SK-N-SH (cell line): ENCODE results near the gene BPIFB1. TPM values are rescaled to one million over a fixed set of nuclear protein-coding genes. Genes with fewer than 3 reads are reported as not detected.

ENCODE experiments used
- CTCF ChIA-PET: fragments of 300-600, 350-600 bp; formaldehyde crosslinking; extraction: SDS; loops from one replicate; lab custom pipeline; 2021; lab: Yijun Ruan, JAX
- POLR2A ChIA-PET: fragments of 350-600 bp; sonication (Branson Sonifier 250); formaldehyde crosslinking; extraction: SDS; loops from one replicate; lab custom pipeline; 2020; ENCODE audit warnings: antibody characterized with exemption, inconsistent platforms; lab: Yijun Ruan, JAX
- DNase-seq: peaks from one replicate; pipeline ENCODE4 v3.0.0; 2012
- H2AFZ ChIP-seq: fragments of 200-600 bp; sonication (generic); 2 replicates; pipeline ENCODE4 v1.8.1; 2016; ENCODE audit warnings: antibody characterized with exemption, mild to moderate bottlenecking, low read depth
- H3F3A ChIP-seq: fragments of 200-600 bp; sonication (generic); replicated peaks from 2 replicates; pipeline ENCODE3; 2016; ENCODE audit warnings: antibody characterized with exemption, mild to moderate bottlenecking; ENCODE audit not compliant: insufficient read depth
- H3K27ac ChIP-seq, 2 experiments: fragments of 200-500 bp in 1 of 2; fragments of 200-600 bp in 1 of 2; sonication (Bioruptor generic) in 1 of 2; sonication (generic), shearing (Covaris generic) in 1 of 2; 2 replicates each; pipeline versions ENCODE4 v1.5.1 to v1.6.1; 2014 to 2016; ENCODE audit warnings: low read depth in 2 of 2, inconsistent platforms in 1 of 2, low read length in 1 of 2, mild to moderate bottlenecking in 1 of 2, mixed read lengths in 1 of 2
- H3K27me3 ChIP-seq: fragments of 200-600 bp; sonication (generic), shearing (Covaris generic); 2 replicates; pipeline ENCODE4 v1.6.1; 2016; ENCODE audit warnings: mixed run types; ENCODE audit not compliant: insufficient read depth
- H3K36me3 ChIP-seq, 2 experiments: fragments of 200-500 bp in 1 of 2; fragments of 200-600 bp in 1 of 2; sonication (Bioruptor generic) in 1 of 2; sonication (generic) in 1 of 2; replicated peaks in 1 of 2; 2 replicates each; pipeline versions ENCODE3 to v1.5.1; 2014 to 2016; ENCODE audit warnings: low read length in 1 of 2, mild to moderate bottlenecking in 1 of 2; ENCODE audit not compliant: insufficient read depth in 2 of 2, control insufficient read depth in 1 of 2
- H3K4me1 ChIP-seq, 2 experiments: fragments of 200-500 bp in 1 of 2; fragments of 200-600 bp in 1 of 2; sonication (Bioruptor generic) in 1 of 2; sonication (generic), shearing (Covaris generic) in 1 of 2; 2 replicates each; pipeline versions ENCODE4 v1.5.1 to v1.6.1; 2014 to 2016; ENCODE audit warnings: low read depth in 1 of 2, low read length in 1 of 2, mixed run types in 1 of 2; ENCODE audit not compliant: insufficient read depth in 2 of 2, control insufficient read depth in 1 of 2
- H3K4me2 ChIP-seq: fragments of 200-600 bp; sonication (generic), shearing (Covaris generic); 2 replicates; pipeline ENCODE4 v1.6.1; 2017; ENCODE audit warnings: mixed run types
- H3K4me3 ChIP-seq, 2 experiments: fragments of 200-500 bp in 1 of 2; fragments of 200-600 bp in 1 of 2; sonication (Bioruptor generic) in 1 of 2; sonication (generic), shearing (Covaris generic) in 1 of 2; 2 replicates each; pipeline versions ENCODE4 v1.5.1 to v1.8.1; 2014 to 2016; ENCODE audit warnings: low read depth in 2 of 2, inconsistent platforms in 1 of 2, low read length in 1 of 2, mild to moderate bottlenecking in 1 of 2, mixed read lengths in 1 of 2, moderate library complexity in 1 of 2
- H3K79me2 ChIP-seq: fragments of 200-600 bp; sonication (generic); 2 replicates; pipeline ENCODE4 v1.8.1; 2017; ENCODE audit warnings: mild to moderate bottlenecking; ENCODE audit not compliant: insufficient read depth
- H3K9ac ChIP-seq: fragments of 200-600 bp; sonication (generic); 2 replicates; pipeline ENCODE4 v1.6.1; 2017; ENCODE audit warnings: mixed run types
- H3K9me2 ChIP-seq: fragments of 200-600 bp; sonication (generic); 2 replicates; pipeline ENCODE4 v1.6.1; 2017; ENCODE audit warnings: mixed run types
- H3K9me3 ChIP-seq: fragments of 200-600 bp; sonication (generic); 2 replicates; pipeline ENCODE4 v1.6.1; 2017; ENCODE audit warnings: mixed run types, mild to moderate bottlenecking, moderate library complexity
- H4K20me1 ChIP-seq: fragments of 200-600 bp; sonication (generic); 2 replicates; pipeline ENCODE4 v1.6.1; 2017; ENCODE audit warnings: mild to moderate bottlenecking, mixed run types; ENCODE audit not compliant: insufficient read depth
- CHD2 ChIP-seq: fragments of 150-350 bp; IDR thresholded peaks from 2 replicates; pipeline ENCODE4 v1.6.1; 2018; ENCODE audit warnings: low read length; ENCODE audit not compliant: partially characterized antibody
- ELF1 ChIP-seq: IDR thresholded peaks from 2 replicates; pipeline ENCODE4 v1.4.0; 2012
- EP300 ChIP-seq, 2 experiments: IDR thresholded peaks; 2 replicates each; pipeline versions ENCODE4 v1.4.0 to v1.6.1; 2012; ENCODE audit warnings: borderline replicate concordance in 1 of 2, low read depth in 1 of 2, low read length in 1 of 2
- EZH2phosphoT487 ChIP-seq: fragments of 200-600 bp; sonication (generic); IDR thresholded peaks from 2 replicates; pipeline ENCODE4 v1.6.1; 2017; ENCODE audit warnings: low read depth, mixed run types, mild to moderate bottlenecking, antibody characterized with exemption, moderate library complexity, borderline replicate concordance
- FOSL2 ChIP-seq: IDR thresholded peaks from 2 replicates; pipeline ENCODE4 v1.4.0; 2012; ENCODE audit warnings: low read depth, mild to moderate bottlenecking, moderate library complexity, borderline replicate concordance
- FOXJ3 ChIP-seq: sonication (generic); formaldehyde crosslinking; IDR thresholded peaks from 2 replicates; pipeline ENCODE4 v1.5.1; 2020; ENCODE audit warnings: mild to moderate bottlenecking, missing genetic modification reagents
- GATA2 ChIP-seq: sonication (generic); formaldehyde crosslinking; IDR thresholded peaks from 2 replicates; pipeline ENCODE4 v1.5.0; 2020; ENCODE audit warnings: mild to moderate bottlenecking, missing genetic modification reagents
- IRF3 ChIP-seq: fragments of 150-350 bp; IDR thresholded peaks from 2 replicates; pipeline ENCODE4 v1.6.1; 2016; ENCODE audit warnings: mild to moderate bottlenecking, low read depth, low read length
- JUND ChIP-seq: IDR thresholded peaks from 2 replicates; pipeline ENCODE4 v1.4.0; 2012
- MAX ChIP-seq: IDR thresholded peaks from 2 replicates; pipeline ENCODE4 v1.4.0; 2012; ENCODE audit warnings: low read depth
- MEF2A ChIP-seq: IDR thresholded peaks from 2 replicates; pipeline ENCODE4 v1.4.0; 2012; ENCODE audit warnings: low read depth, borderline replicate concordance
- MXI1 ChIP-seq: IDR thresholded peaks from 2 replicates; pipeline ENCODE4 v1.6.1; 2012; ENCODE audit warnings: mild to moderate bottlenecking, low read depth, low read length, improper control_type of control experiment
- NRF1 ChIP-seq: IDR thresholded peaks from 2 replicates; pipeline ENCODE4 v1.6.1; 2012; ENCODE audit warnings: low read depth, mild to moderate bottlenecking, low read length
- REST ChIP-seq: IDR thresholded peaks from 2 replicates; pipeline ENCODE4 v1.6.1; 2012; ENCODE audit warnings: mild to moderate bottlenecking, low read depth, low read length, moderate library complexity
- RFX5 ChIP-seq: IDR thresholded peaks from 2 replicates; pipeline ENCODE4 v1.6.1; 2012; ENCODE audit warnings: mild to moderate bottlenecking, improper control_type of control experiment, low read length
- RXRA ChIP-seq: IDR thresholded peaks from 2 replicates; pipeline ENCODE4 v1.4.0; 2012; ENCODE audit warnings: low read depth, mild to moderate bottlenecking, borderline replicate concordance
- TAF1 ChIP-seq: IDR thresholded peaks from 2 replicates; pipeline ENCODE4 v1.6.1; 2012; ENCODE audit warnings: low read depth, mild to moderate bottlenecking, low read length, moderate library complexity, borderline replicate concordance
- USF2 ChIP-seq: fragments of 150-350 bp; IDR thresholded peaks from 2 replicates; pipeline ENCODE4 v1.6.1; 2017; ENCODE audit warnings: antibody characterized with exemption, low read length, low read depth, borderline replicate concordance
- WGBS: methylation state at CpG from one replicate; pipeline ENCODE4 v1.1.6; 2017; ENCODE audit warnings: low lambda C conversion rate; 5-methylcytosine and 5-hydroxymethylcytosine counted together
- polyA plus RNA-seq, 3 experiments: library from polyadenylated mRNA; depleted of rRNA; stranded (reverse); fragments of >200 nt; gene quantifications; 2 replicates each; pipeline ENCODE4 v1.2.3, GENCODE V29; 2012
- TF ChIP-seq, protein P1 (sequence below): fragments of 200-600 bp; sonication (generic); IDR thresholded peaks from 2 replicates; pipeline ENCODE4 v1.6.1; 2017; ENCODE audit warnings: antibody characterized with exemption, mild to moderate bottlenecking, moderate library complexity

The BPIFB1 gene
- polyA plus RNA-seq, 1 of the 3 experiments (the other 2 are of a cell fraction) = not detected

DNA sequence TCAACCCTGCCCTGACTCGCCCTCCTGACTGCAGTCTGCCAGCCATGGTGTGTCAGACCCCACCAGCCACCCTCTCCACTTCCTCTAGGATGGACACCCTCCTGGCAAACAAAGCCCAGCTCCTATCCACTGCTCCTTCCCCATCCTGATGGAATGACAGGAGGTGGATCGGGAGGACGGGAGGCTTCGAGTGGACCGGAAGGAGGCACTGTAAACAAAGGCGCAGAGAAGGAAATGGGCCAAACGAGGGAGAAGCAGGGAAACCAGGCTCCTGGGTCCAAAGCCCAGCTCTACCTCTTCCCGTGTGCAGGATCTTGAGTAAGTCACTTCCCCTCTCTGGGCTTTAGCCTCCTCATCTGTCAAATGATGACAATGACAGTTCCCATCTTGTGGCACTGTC lies 40.2 kb downstream of the BPIFB1 start:
- DNase-seq = no peak
- Histone ChIP-seq H3K9me3 (no peaks in the 10 kb centered on the region), H4K20me1 (no peaks in the 10 kb centered on the region), H3K9me2 (no peaks in the 10 kb centered on the region), H3K4me1 (no peaks in the 10 kb centered on the region), H3K27ac (no peak overlapping the region), H3K79me2 (no peaks in the 10 kb centered on the region), H3K36me3 (no peaks in the 10 kb centered on the region), H3K4me2 (no peak overlapping the region), H3F3A (no peaks in the 10 kb centered on the region), H3K9ac (no peak overlapping the region), H3K27me3 (peaks cover 41% of the 10 kb centered on the region; the same call in 1 of the 2 replicates), H2AFZ (no peak overlapping the region), H3K4me3 (no peak overlapping the region)
- no peak for TF ChIP-seq RFX5
- no peak for TF ChIP-seq JUND
- no peak for TF ChIP-seq ELF1
- no peak for TF ChIP-seq NRF1
- no peak for TF ChIP-seq USF2
- no peak for TF ChIP-seq FOSL2
- no peak for TF ChIP-seq MEF2A
- no peak for TF ChIP-seq GATA2
- no peak for TF ChIP-seq RXRA
- TF ChIP-seq, protein P1, sequence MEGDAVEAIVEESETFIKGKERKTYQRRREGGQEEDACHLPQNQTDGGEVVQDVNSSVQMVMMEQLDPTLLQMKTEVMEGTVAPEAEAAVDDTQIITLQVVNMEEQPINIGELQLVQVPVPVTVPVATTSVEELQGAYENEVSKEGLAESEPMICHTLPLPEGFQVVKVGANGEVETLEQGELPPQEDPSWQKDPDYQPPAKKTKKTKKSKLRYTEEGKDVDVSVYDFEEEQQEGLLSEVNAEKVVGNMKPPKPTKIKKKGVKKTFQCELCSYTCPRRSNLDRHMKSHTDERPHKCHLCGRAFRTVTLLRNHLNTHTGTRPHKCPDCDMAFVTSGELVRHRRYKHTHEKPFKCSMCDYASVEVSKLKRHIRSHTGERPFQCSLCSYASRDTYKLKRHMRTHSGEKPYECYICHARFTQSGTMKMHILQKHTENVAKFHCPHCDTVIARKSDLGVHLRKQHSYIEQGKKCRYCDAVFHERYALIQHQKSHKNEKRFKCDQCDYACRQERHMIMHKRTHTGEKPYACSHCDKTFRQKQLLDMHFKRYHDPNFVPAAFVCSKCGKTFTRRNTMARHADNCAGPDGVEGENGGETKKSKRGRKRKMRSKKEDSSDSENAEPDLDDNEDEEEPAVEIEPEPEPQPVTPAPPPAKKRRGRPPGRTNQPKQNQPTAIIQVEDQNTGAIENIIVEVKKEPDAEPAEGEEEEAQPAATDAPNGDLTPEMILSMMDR = no peak
- no peak for TF ChIP-seq TAF1
- no peak for TF ChIP-seq IRF3
- TF ChIP-seq CHD2 = no peak
- TF ChIP-seq MAX = no peak
- TF ChIP-seq MXI1 = no peak
- TF ChIP-seq REST = no peak
- TF ChIP-seq EZH2phosphoT487 = no peak
- no peak for TF ChIP-seq EP300 (IDR thresholded peaks at IDR 0.05; ENCODE audit: borderline replicate concordance in 1 of 2, low read depth in 1 of 2, low read length in 1 of 2)
- no peak for TF ChIP-seq FOXJ3 (CRISPR knock-in tag)
- CTCF ChIA-PET = interaction anchor here (2.5 kb wide), 1 partner anchor 24 kb away, joined by 11 read pairs; no protein-coding TSS in a partner anchor
- POLR2A ChIA-PET = no interaction called here
- 61% methylated on average over 8 of the region's 8 CpGs for WGBS
